SK-N-SH (cell line): Measurements from ENCODE around the gene PPP1R1C. TPM values are rescaled to one million over a fixed set of nuclear protein-coding genes. Genes with fewer than 3 reads are reported as not detected.

Source experiments
- CTCF ChIA-PET: fragments of 300-600, 350-600 bp; formaldehyde crosslinking; extraction: SDS; loops from one replicate; lab custom pipeline; 2021; lab: Yijun Ruan, JAX
- POLR2A ChIA-PET: fragments of 350-600 bp; sonication (Branson Sonifier 250); formaldehyde crosslinking; extraction: SDS; loops from one replicate; lab custom pipeline; 2020; ENCODE audit warnings: antibody characterized with exemption, inconsistent platforms; lab: Yijun Ruan, JAX
- DNase-seq: peaks from one replicate; pipeline ENCODE4 v3.0.0; 2012
- H2AFZ ChIP-seq: fragments of 200-600 bp; sonication (generic); 2 replicates; pipeline ENCODE4 v1.8.1; 2016; ENCODE audit warnings: antibody characterized with exemption, mild to moderate bottlenecking, low read depth
- H3F3A ChIP-seq: fragments of 200-600 bp; sonication (generic); replicated peaks from 2 replicates; pipeline ENCODE3; 2016; ENCODE audit warnings: antibody characterized with exemption, mild to moderate bottlenecking; ENCODE audit not compliant: insufficient read depth
- H3K27ac ChIP-seq, 2 experiments: fragments of 200-500 bp in 1 of 2; fragments of 200-600 bp in 1 of 2; sonication (Bioruptor generic) in 1 of 2; sonication (generic), shearing (Covaris generic) in 1 of 2; 2 replicates each; pipeline versions ENCODE4 v1.5.1 to v1.6.1; 2014 to 2016; ENCODE audit warnings: low read depth in 2 of 2, inconsistent platforms in 1 of 2, low read length in 1 of 2, mild to moderate bottlenecking in 1 of 2, mixed read lengths in 1 of 2
- H3K27me3 ChIP-seq: fragments of 200-600 bp; sonication (generic), shearing (Covaris generic); 2 replicates; pipeline ENCODE4 v1.6.1; 2016; ENCODE audit warnings: mixed run types; ENCODE audit not compliant: insufficient read depth
- H3K36me3 ChIP-seq, 2 experiments: fragments of 200-500 bp in 1 of 2; fragments of 200-600 bp in 1 of 2; sonication (Bioruptor generic) in 1 of 2; sonication (generic) in 1 of 2; replicated peaks in 1 of 2; 2 replicates each; pipeline versions ENCODE3 to v1.5.1; 2014 to 2016; ENCODE audit warnings: low read length in 1 of 2, mild to moderate bottlenecking in 1 of 2; ENCODE audit not compliant: insufficient read depth in 2 of 2, control insufficient read depth in 1 of 2
- H3K4me1 ChIP-seq, 2 experiments: fragments of 200-500 bp in 1 of 2; fragments of 200-600 bp in 1 of 2; sonication (Bioruptor generic) in 1 of 2; sonication (generic), shearing (Covaris generic) in 1 of 2; 2 replicates each; pipeline versions ENCODE4 v1.5.1 to v1.6.1; 2014 to 2016; ENCODE audit warnings: low read depth in 1 of 2, low read length in 1 of 2, mixed run types in 1 of 2; ENCODE audit not compliant: insufficient read depth in 2 of 2, control insufficient read depth in 1 of 2
- H3K4me2 ChIP-seq: fragments of 200-600 bp; sonication (generic), shearing (Covaris generic); 2 replicates; pipeline ENCODE4 v1.6.1; 2017; ENCODE audit warnings: mixed run types
- H3K4me3 ChIP-seq, 2 experiments: fragments of 200-500 bp in 1 of 2; fragments of 200-600 bp in 1 of 2; sonication (Bioruptor generic) in 1 of 2; sonication (generic), shearing (Covaris generic) in 1 of 2; 2 replicates each; pipeline versions ENCODE4 v1.5.1 to v1.8.1; 2014 to 2016; ENCODE audit warnings: low read depth in 2 of 2, inconsistent platforms in 1 of 2, low read length in 1 of 2, mild to moderate bottlenecking in 1 of 2, mixed read lengths in 1 of 2, moderate library complexity in 1 of 2
- H3K79me2 ChIP-seq: fragments of 200-600 bp; sonication (generic); 2 replicates; pipeline ENCODE4 v1.8.1; 2017; ENCODE audit warnings: mild to moderate bottlenecking; ENCODE audit not compliant: insufficient read depth
- H3K9ac ChIP-seq: fragments of 200-600 bp; sonication (generic); 2 replicates; pipeline ENCODE4 v1.6.1; 2017; ENCODE audit warnings: mixed run types
- H3K9me2 ChIP-seq: fragments of 200-600 bp; sonication (generic); 2 replicates; pipeline ENCODE4 v1.6.1; 2017; ENCODE audit warnings: mixed run types
- H3K9me3 ChIP-seq: fragments of 200-600 bp; sonication (generic); 2 replicates; pipeline ENCODE4 v1.6.1; 2017; ENCODE audit warnings: mixed run types, mild to moderate bottlenecking, moderate library complexity
- H4K20me1 ChIP-seq: fragments of 200-600 bp; sonication (generic); 2 replicates; pipeline ENCODE4 v1.6.1; 2017; ENCODE audit warnings: mild to moderate bottlenecking, mixed run types; ENCODE audit not compliant: insufficient read depth
- EZH2phosphoT487 ChIP-seq: fragments of 200-600 bp; sonication (generic); IDR thresholded peaks from 2 replicates; pipeline ENCODE4 v1.6.1; 2017; ENCODE audit warnings: low read depth, mixed run types, mild to moderate bottlenecking, antibody characterized with exemption, moderate library complexity, borderline replicate concordance
- FOSL2 ChIP-seq: IDR thresholded peaks from 2 replicates; pipeline ENCODE4 v1.4.0; 2012; ENCODE audit warnings: low read depth, mild to moderate bottlenecking, moderate library complexity, borderline replicate concordance
- FOXM1 ChIP-seq: IDR thresholded peaks from 2 replicates; pipeline ENCODE4 v1.4.0; 2012; ENCODE audit warnings: low read depth, mild to moderate bottlenecking
- GABPA ChIP-seq: IDR thresholded peaks from 2 replicates; pipeline ENCODE4 v1.4.0; 2012; ENCODE audit warnings: low read depth, mild to moderate bottlenecking
- GATA2 ChIP-seq: sonication (generic); formaldehyde crosslinking; IDR thresholded peaks from 2 replicates; pipeline ENCODE4 v1.5.0; 2020; ENCODE audit warnings: mild to moderate bottlenecking, missing genetic modification reagents
- JUND ChIP-seq: IDR thresholded peaks from 2 replicates; pipeline ENCODE4 v1.4.0; 2012
- MEF2A ChIP-seq: IDR thresholded peaks from 2 replicates; pipeline ENCODE4 v1.4.0; 2012; ENCODE audit warnings: low read depth, borderline replicate concordance
- MXI1 ChIP-seq: IDR thresholded peaks from 2 replicates; pipeline ENCODE4 v1.6.1; 2012; ENCODE audit warnings: mild to moderate bottlenecking, low read depth, low read length, improper control_type of control experiment
- PBX3 ChIP-seq: IDR thresholded peaks from 2 replicates; pipeline ENCODE4; 2012
- RCOR1 ChIP-seq: fragments of 150-350 bp; IDR thresholded peaks from 2 replicates; pipeline ENCODE4 v1.6.1; 2017; ENCODE audit warnings: antibody characterized with exemption, low read length
- REST ChIP-seq: IDR thresholded peaks from 2 replicates; pipeline ENCODE4 v1.6.1; 2012; ENCODE audit warnings: mild to moderate bottlenecking, low read depth, low read length, moderate library complexity
- RFX5 ChIP-seq: IDR thresholded peaks from 2 replicates; pipeline ENCODE4 v1.6.1; 2012; ENCODE audit warnings: mild to moderate bottlenecking, improper control_type of control experiment, low read length
- RXRA ChIP-seq: IDR thresholded peaks from 2 replicates; pipeline ENCODE4 v1.4.0; 2012; ENCODE audit warnings: low read depth, mild to moderate bottlenecking, borderline replicate concordance
- SIN3A ChIP-seq: IDR thresholded peaks from 2 replicates; pipeline ENCODE4 v1.6.1; 2012; ENCODE audit warnings: low read depth, mild to moderate bottlenecking, low read length, moderate library complexity, borderline replicate concordance
- TAF1 ChIP-seq: IDR thresholded peaks from 2 replicates; pipeline ENCODE4 v1.6.1; 2012; ENCODE audit warnings: low read depth, mild to moderate bottlenecking, low read length, moderate library complexity, borderline replicate concordance
- USF2 ChIP-seq: fragments of 150-350 bp; IDR thresholded peaks from 2 replicates; pipeline ENCODE4 v1.6.1; 2017; ENCODE audit warnings: antibody characterized with exemption, low read length, low read depth, borderline replicate concordance
- ZBTB33 ChIP-seq: IDR thresholded peaks from 2 replicates; pipeline ENCODE4 v1.4.0; 2012; ENCODE audit warnings: low read depth, borderline replicate concordance
- WGBS: methylation state at CpG from one replicate; pipeline ENCODE4 v1.1.6; 2017; ENCODE audit warnings: low lambda C conversion rate; 5-methylcytosine and 5-hydroxymethylcytosine counted together
- polyA plus RNA-seq, 3 experiments: library from polyadenylated mRNA; depleted of rRNA; stranded (reverse); fragments of >200 nt; gene quantifications; 2 replicates each; pipeline ENCODE4 v1.2.3, GENCODE V29; 2012

Gene PPP1R1C
- polyA plus RNA-seq, 1 of the 3 experiments (the other 2 are of a cell fraction), result 0.41 TPM

GRCh38 chr2:182142062-182142461 is 156.4 kb downstream of the PPP1R1C start (continued):
- no peak for TF ChIP-seq RXRA
- TF ChIP-seq, all 33 proteins: peak for 0

DNA sequence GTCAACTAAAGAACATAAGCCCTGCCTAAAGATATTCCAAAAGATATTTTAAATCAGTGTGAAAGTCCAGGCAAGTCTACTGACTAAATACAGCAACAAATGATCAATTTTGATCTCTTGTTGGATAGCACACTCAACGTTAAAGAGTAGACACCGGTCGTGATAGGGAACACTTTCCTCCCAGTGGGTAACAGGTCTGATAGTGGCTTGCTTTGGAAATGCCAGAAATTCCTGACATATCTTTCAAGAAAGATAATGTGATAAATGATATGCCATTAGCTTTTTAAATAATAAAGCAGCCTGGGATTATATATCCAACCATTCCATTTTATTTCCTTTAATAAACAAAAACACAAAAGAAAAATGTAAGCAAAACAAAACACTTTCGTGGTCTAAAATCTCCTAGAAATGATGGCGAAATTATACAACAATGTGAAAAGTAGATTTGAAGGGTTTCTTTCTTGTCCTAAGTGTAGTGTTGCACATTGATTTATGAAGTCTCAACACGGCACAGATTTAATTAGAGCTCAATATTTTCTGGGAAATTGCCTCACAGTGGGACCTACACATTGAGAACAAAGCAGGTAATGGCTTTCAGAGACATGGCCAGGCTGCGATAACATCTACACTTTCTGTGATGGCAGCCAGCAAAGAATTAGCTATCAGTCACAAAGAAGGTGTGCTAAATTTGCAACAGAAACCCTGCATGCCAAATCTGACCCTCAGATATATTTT is 158.6 kb downstream of the PPP1R1C start:
- 64% methylated on average over 7 of the region's 7 CpGs for WGBS
- H3K9ac ChIP-seq, result no peak overlapping the region
- H3K27me3 ChIP-seq, result no peaks in the 10 kb centered on the region
- peak overlapping the region; percentile 48; the same call in 1 of the 2 replicates for H2AFZ ChIP-seq
- H4K20me1 ChIP-seq, result no peaks in the 10 kb centered on the region
- no peaks in the 10 kb centered on the region for H3F3A ChIP-seq
- DNase-seq, result no peak
- no peak overlapping the region; a peak in 1 of 4 replicates for H3K27ac ChIP-seq
- no peaks in the 10 kb centered on the region for H3K9me2 ChIP-seq
- H3K4me3 ChIP-seq, result no peak overlapping the region
- peaks cover 7 to 11% of the 10 kb centered on the region in 2 experiments; a peak in 3 of 4 replicates for H3K4me1 ChIP-seq
- no peaks in the 10 kb centered on the region for H3K9me3 ChIP-seq
- H3K4me2 ChIP-seq, result no peak overlapping the region
- no peaks in the 10 kb centered on the region for H3K36me3 ChIP-seq
- TF ChIP-seq RCOR1 (no peak), REST (no peak), USF2 (no peak), GABPA (no peak), MXI1 (no peak)
- TF ChIP-seq, all 33 proteins: peak for 0
- H3K79me2 ChIP-seq, result no peaks in the 10 kb centered on the region
- CTCF ChIA-PET, result interaction anchor here (1.0 kb wide), 1 partner anchor 15 kb away, joined by 3 read pairs; no protein-coding TSS in a partner anchor
- POLR2A ChIA-PET, result no interaction called here

- no peaks in the 10 kb centered on the region for H3K9me3 ChIP-seq
- no peak overlapping the region for H3K4me2 ChIP-seq
- peak; percentile 15 for DNase-seq
- H3K27ac ChIP-seq, result peak overlapping the region in 1 of 2 experiments; percentile 34; a peak in 1 of 4 replicates
- H3F3A ChIP-seq, result no peaks in the 10 kb centered on the region
- H3K79me2 ChIP-seq, result no peaks in the 10 kb centered on the region
- POLR2A ChIA-PET, result no interaction called here
- H3K9me2 ChIP-seq, result no peaks in the 10 kb centered on the region
- peaks cover 7 to 11% of the 10 kb centered on the region in 2 experiments; a peak in 3 of 4 replicates for H3K4me1 ChIP-seq
- H2AFZ ChIP-seq, result peak overlapping the region; percentile 48
- no peaks in the 10 kb centered on the region for H3K27me3 ChIP-seq
- CTCF ChIA-PET, result interaction anchor here (1.0 kb wide), 1 partner anchor 15 kb away, joined by 3 read pairs; no protein-coding TSS in a partner anchor
- H3K36me3 ChIP-seq, result no peaks in the 10 kb centered on the region
- no peak overlapping the region for H3K9ac ChIP-seq
- H3K4me3 ChIP-seq, result no peak overlapping the region
- 60% methylated on average over 1 of the region's 1 CpG for WGBS
- no peaks in the 10 kb centered on the region for H4K20me1 ChIP-seq
- TF ChIP-seq GATA2 (CRISPR knock-in tag), result no peak
- no peak for TF ChIP-seq GABPA
- no peak for TF ChIP-seq JUND
- no peak for TF ChIP-seq SIN3A
- TF ChIP-seq FOXM1, result no peak
- no peak for TF ChIP-seq ZBTB33
- TF ChIP-seq TAF1, result no peak
- no peak for TF ChIP-seq RFX5
- no peak for TF ChIP-seq EZH2phosphoT487
- no peak for TF ChIP-seq MEF2A
- TF ChIP-seq PBX3, result no peak
- TF ChIP-seq FOSL2, result no peak
Observed at GRCh38 chr2:182144776-182145165, 159.1 kb downstream of the PPP1R1C start.
